ENCODE results near the gene DNTTIP2. TPM values are rescaled to one million over a fixed set of nuclear protein-coding genes. Genes with fewer than 3 reads are reported as not detected.

Gene DNTTIP2
- total and polyA plus RNA-seq, 9 of the 15 experiments (the other 6 are each of a cell fraction or from before 2014, with no cell fraction given), result 50.4 to 138 (median 97.0) TPM

DNA sequence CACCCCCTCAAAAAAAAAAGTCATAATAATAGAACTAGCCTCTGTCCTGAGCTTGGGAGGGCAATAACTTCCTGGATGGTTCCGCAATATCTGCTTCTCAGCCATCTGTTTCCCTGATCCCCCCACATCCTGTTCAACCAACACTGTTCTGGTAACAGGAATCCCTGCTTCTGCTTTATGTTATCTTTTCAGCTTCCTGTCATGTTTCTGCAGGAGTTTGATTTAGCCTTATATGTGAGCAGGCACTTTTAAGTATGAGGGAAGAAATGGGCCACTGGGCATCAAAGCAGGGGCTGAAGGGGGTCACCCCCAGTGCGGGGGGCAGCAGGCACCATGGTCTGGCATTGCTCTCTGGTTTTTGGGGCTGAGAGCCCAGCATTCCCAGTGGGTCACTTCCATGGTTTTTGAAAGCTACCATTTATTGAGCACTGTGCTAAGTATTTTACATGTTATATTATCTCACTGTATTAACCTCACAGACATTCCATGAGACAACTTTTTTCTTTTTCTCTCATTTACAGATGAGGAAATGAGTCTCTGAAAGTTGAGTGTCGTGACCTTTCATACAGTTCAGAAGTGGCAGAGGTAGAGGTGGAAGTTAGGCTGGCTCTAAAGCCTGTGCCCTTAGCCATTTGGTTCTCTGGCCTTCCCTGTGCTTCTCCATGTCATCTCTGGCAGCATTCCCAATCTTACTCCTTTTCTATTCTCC lies 61.9 kb downstream of the DNTTIP2 start (continued):
- no peak for TF ChIP-seq TSC22D4 (tag; IDR thresholded peaks at IDR 0.05)
- TF ChIP-seq ZNF3 (CRISPR knock-in tag; IDR thresholded peaks at IDR 0.05), result no peak
- no peak for TF ChIP-seq ZNF133 (CRISPR knock-in tag; IDR thresholded peaks at IDR 0.05)
- no peak for TF ChIP-seq ZKSCAN1 (IDR thresholded peaks at IDR 0.05; ENCODE audit: low read depth, low read length)
- no peak for TF ChIP-seq SMARCB1 (IDR thresholded peaks at IDR 0.05; ENCODE audit: insufficient read length, low read depth)
- TF ChIP-seq, protein P1, sequence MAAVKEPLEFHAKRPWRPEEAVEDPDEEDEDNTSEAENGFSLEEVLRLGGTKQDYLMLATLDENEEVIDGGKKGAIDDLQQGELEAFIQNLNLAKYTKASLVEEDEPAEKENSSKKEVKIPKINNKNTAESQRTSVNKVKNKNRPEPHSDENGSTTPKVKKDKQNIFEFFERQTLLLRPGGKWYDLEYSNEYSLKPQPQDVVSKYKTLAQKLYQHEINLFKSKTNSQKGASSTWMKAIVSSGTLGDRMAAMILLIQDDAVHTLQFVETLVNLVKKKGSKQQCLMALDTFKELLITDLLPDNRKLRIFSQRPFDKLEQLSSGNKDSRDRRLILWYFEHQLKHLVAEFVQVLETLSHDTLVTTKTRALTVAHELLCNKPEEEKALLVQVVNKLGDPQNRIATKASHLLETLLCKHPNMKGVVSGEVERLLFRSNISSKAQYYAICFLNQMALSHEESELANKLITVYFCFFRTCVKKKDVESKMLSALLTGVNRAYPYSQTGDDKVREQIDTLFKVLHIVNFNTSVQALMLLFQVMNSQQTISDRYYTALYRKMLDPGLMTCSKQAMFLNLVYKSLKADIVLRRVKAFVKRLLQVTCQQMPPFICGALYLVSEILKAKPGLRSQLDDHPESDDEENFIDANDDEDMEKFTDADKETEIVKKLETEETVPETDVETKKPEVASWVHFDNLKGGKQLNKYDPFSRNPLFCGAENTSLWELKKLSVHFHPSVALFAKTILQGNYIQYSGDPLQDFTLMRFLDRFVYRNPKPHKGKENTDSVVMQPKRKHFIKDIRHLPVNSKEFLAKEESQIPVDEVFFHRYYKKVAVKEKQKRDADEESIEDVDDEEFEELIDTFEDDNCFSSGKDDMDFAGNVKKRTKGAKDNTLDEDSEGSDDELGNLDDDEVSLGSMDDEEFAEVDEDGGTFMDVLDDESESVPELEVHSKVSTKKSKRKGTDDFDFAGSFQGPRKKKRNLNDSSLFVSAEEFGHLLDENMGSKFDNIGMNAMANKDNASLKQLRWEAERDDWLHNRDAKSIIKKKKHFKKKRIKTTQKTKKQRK (IDR thresholded peaks at IDR 0.05; ENCODE audit: borderline replicate concordance, low read depth, low read length), result no peak
- no peak for TF ChIP-seq NONO (IDR thresholded peaks at IDR 0.05; ENCODE audit: low read depth in 2 of 2, low read length in 1 of 2)
- TF ChIP-seq KHSRP (IDR thresholded peaks at IDR 0.05), result no peak
- TF ChIP-seq JUNB (CRISPR knock-in tag; conservative IDR thresholded peaks at IDR 0.05), result no peak
- no peak for TF ChIP-seq RAD21 (CRISPR knock-in tag; conservative IDR thresholded peaks at IDR 0.05 in 1 of 2, IDR thresholded peaks at IDR 0.05 in 1 of 2)
- TF ChIP-seq BCOR (IDR thresholded peaks at IDR 0.05), result no peak
- TF ChIP-seq, protein P2, sequence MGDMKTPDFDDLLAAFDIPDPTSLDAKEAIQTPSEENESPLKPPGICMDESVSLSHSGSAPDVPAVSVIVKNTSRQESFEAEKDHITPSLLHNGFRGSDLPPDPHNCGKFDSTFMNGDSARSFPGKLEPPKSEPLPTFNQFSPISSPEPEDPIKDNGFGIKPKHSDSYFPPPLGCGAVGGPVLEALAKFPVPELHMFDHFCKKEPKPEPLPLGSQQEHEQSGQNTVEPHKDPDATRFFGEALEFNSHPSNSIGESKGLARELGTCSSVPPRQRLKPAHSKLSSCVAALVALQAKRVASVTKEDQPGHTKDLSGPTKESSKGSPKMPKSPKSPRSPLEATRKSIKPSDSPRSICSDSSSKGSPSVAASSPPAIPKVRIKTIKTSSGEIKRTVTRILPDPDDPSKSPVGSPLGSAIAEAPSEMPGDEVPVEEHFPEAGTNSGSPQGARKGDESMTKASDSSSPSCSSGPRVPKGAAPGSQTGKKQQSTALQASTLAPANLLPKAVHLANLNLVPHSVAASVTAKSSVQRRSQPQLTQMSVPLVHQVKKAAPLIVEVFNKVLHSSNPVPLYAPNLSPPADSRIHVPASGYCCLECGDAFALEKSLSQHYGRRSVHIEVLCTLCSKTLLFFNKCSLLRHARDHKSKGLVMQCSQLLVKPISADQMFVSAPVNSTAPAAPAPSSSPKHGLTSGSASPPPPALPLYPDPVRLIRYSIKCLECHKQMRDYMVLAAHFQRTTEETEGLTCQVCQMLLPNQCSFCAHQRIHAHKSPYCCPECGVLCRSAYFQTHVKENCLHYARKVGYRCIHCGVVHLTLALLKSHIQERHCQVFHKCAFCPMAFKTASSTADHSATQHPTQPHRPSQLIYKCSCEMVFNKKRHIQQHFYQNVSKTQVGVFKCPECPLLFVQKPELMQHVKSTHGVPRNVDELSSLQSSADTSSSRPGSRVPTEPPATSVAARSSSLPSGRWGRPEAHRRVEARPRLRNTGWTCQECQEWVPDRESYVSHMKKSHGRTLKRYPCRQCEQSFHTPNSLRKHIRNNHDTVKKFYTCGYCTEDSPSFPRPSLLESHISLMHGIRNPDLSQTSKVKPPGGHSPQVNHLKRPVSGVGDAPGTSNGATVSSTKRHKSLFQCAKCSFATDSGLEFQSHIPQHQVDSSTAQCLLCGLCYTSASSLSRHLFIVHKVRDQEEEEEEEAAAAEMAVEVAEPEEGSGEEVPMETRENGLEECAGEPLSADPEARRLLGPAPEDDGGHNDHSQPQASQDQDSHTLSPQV (IDR thresholded peaks at IDR 0.05), result no peak
- TF ChIP-seq MEF2A (IDR thresholded peaks at IDR 0.05; ENCODE audit: control insufficient read depth, low read depth, low read length), result no peak; the same call in 1 of the 2 replicates
- TF ChIP-seq, protein P3, sequence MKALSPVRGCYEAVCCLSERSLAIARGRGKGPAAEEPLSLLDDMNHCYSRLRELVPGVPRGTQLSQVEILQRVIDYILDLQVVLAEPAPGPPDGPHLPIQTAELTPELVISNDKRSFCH (CRISPR knock-in tag; IDR thresholded peaks at IDR 0.05), result no peak
- TF ChIP-seq, protein P3 (tag; IDR thresholded peaks at IDR 0.05), result no peak

Data from K562 (cell line).